ENCODE measurements around the gene DDX27. TPM values are rescaled to one million over a fixed set of nuclear protein-coding genes. Genes with fewer than 3 reads are reported as not detected.

DDX27 gene
- total and polyA plus RNA-seq, 4 donors, result 8.8 to 16.0 (median 13.0) TPM

GRCh38 chr20:49252556-49253350 is 33.5 kb downstream of the DDX27 start:
- 70% methylated on average over 6 of the region's 6 CpGs for WGBS
- H3K9ac ChIP-seq (ENCODE audit: low read depth in 1 of 2, low read length in 2 of 2), result no peak overlapping the region
- peaks cover 34 to 91% (median 74%) of the 10 kb centered on the region in 4 donors for H3K36me3 ChIP-seq (ENCODE audit: control insufficient read depth in 4 of 4, insufficient read depth in 3 of 4, low read depth in 1 of 4, low read length in 3 of 4)
- TF ChIP-seq, protein P1, sequence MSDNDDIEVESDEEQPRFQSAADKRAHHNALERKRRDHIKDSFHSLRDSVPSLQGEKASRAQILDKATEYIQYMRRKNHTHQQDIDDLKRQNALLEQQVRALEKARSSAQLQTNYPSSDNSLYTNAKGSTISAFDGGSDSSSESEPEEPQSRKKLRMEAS (IDR thresholded peaks at IDR 0.05), result no peak
- no peak for TF ChIP-seq FOXA2 (IDR thresholded peaks at IDR 0.05)
- TF ChIP-seq ZBTB33 (IDR thresholded peaks at IDR 0.05), result no peak
- no peak for TF ChIP-seq HNF4G (IDR thresholded peaks at IDR 0.05)
- no peak for TF ChIP-seq RAD21 (IDR thresholded peaks at IDR 0.05)
- no peak for DNase-seq (ENCODE audit: low spot score)
- no peaks in the 10 kb centered on the region for H3K27me3 ChIP-seq (ENCODE audit: control insufficient read depth in 4 of 4, insufficient read depth in 4 of 4, low read length in 3 of 4)
- no peaks in the 10 kb centered on the region for H3K4me1 ChIP-seq (ENCODE audit: control insufficient read depth in 4 of 4, insufficient read depth in 4 of 4, low read length in 3 of 4)
- no peak overlapping the region for H3K4me3 ChIP-seq (ENCODE audit: low read depth in 1 of 3, low read length in 3 of 3)
- H3K9me3 ChIP-seq (ENCODE audit: control insufficient read depth in 4 of 4, low read length in 3 of 4), result no peaks in the 10 kb centered on the region
- H3K27ac ChIP-seq (ENCODE audit: low read depth in 1 of 2, low read length in 2 of 2), result no peak overlapping the region

- H3K27ac ChIP-seq (ENCODE audit: low read depth in 1 of 2, low read length in 2 of 2), result no peak overlapping the region
- DNase-seq (ENCODE audit: low spot score), result no peak
- no peaks in the 10 kb centered on the region for H3K27me3 ChIP-seq (ENCODE audit: control insufficient read depth in 4 of 4, insufficient read depth in 4 of 4, low read length in 3 of 4)
- no peak overlapping the region for H3K9ac ChIP-seq (ENCODE audit: low read depth in 1 of 2, low read length in 2 of 2)
- H3K4me3 ChIP-seq (ENCODE audit: low read depth in 1 of 3, low read length in 3 of 3), result no peak overlapping the region
- no peak for TF ChIP-seq RAD21 (IDR thresholded peaks at IDR 0.05)
- no peak for TF ChIP-seq YY1 (IDR thresholded peaks at IDR 0.05)
- TF ChIP-seq JUND (IDR thresholded peaks at IDR 0.05), result no peak
- no peak for TF ChIP-seq TAF1 (conservative IDR thresholded peaks at IDR 0.05)
- TF ChIP-seq EGR1 (IDR thresholded peaks at IDR 0.05; ENCODE audit: low read depth in 2 of 2), result no peak
- no peak for TF ChIP-seq HNF4G (IDR thresholded peaks at IDR 0.05)
- no peak for TF ChIP-seq RXRA (IDR thresholded peaks at IDR 0.05)
- TF ChIP-seq NR2F2 (IDR thresholded peaks at IDR 0.05), result no peak
- TF ChIP-seq FOXA1 (IDR thresholded peaks at IDR 0.05), result no peak
- no peak for TF ChIP-seq CTCF (IDR thresholded peaks at IDR 0.05; ENCODE audit: low read depth, low read length, missing input control)
- WGBS, result 85% methylated on average over 6 of the region's 6 CpGs
- H3K36me3 ChIP-seq (ENCODE audit: control insufficient read depth in 4 of 4, insufficient read depth in 3 of 4, low read depth in 1 of 4, low read length in 3 of 4), result peaks cover 36 to 82% (median 73%) of the 10 kb centered on the region in 4 donors
- no peaks in the 10 kb centered on the region for H3K4me1 ChIP-seq (ENCODE audit: control insufficient read depth in 4 of 4, insufficient read depth in 4 of 4, low read length in 3 of 4)
- no peaks in the 10 kb centered on the region for H3K9me3 ChIP-seq (ENCODE audit: control insufficient read depth in 4 of 4, low read length in 3 of 4)
Measured at GRCh38 chr20:49256261-49256660, 37.0 kb downstream of the DDX27 start.

- Histone ChIP-seq H3K9ac (ENCODE audit: low read depth in 1 of 2, low read length in 2 of 2) (no peak overlapping the region), H3K27ac (ENCODE audit: low read depth in 1 of 2, low read length in 2 of 2) (no peak overlapping the region), H3K4me3 (ENCODE audit: low read depth in 1 of 3, low read length in 3 of 3) (no peak overlapping the region), H3K36me3 (ENCODE audit: control insufficient read depth in 4 of 4, insufficient read depth in 3 of 4, low read depth in 1 of 4, low read length in 3 of 4) (peaks cover 33 to 68% (median 64%) of the 10 kb centered on the region in 4 donors), H3K4me1 (ENCODE audit: control insufficient read depth in 4 of 4, insufficient read depth in 4 of 4, low read length in 3 of 4) (peaks cover 3 to 8% (median 7%) of the 10 kb centered on the region in 4 donors), H3K27me3 (ENCODE audit: control insufficient read depth in 4 of 4, insufficient read depth in 4 of 4, low read length in 3 of 4) (no peaks in the 10 kb centered on the region), H3K9me3 (ENCODE audit: control insufficient read depth in 4 of 4, low read length in 3 of 4) (no peaks in the 10 kb centered on the region)
- 65% methylated on average over 4 of the region's 4 CpGs for WGBS
- DNase-seq (ENCODE audit: low spot score), result no peak
- TF ChIP-seq GABPA (IDR thresholded peaks at IDR 0.05 in 1 of 2, conservative IDR thresholded peaks at IDR 0.05 in 1 of 2) (no peak), RAD21 (IDR thresholded peaks at IDR 0.05) (no peak), ZBTB33 (IDR thresholded peaks at IDR 0.05) (no peak), FOXA2 (IDR thresholded peaks at IDR 0.05) (no peak), NR2F2 (IDR thresholded peaks at IDR 0.05) (no peak), HNF4A (conservative IDR thresholded peaks at IDR 0.05) (no peak), YY1 (IDR thresholded peaks at IDR 0.05) (no peak), CTCF (IDR thresholded peaks at IDR 0.05; ENCODE audit: low read depth, low read length, missing input control) (no peak), FOXA1 (IDR thresholded peaks at IDR 0.05) (no peak), JUND (IDR thresholded peaks at IDR 0.05) (no peak)
Measured at GRCh38 chr20:49259284-49259683, 40.1 kb downstream of the DDX27 start.
